Uterus (tissue), 2 donors: ENCODE measurements around the gene ZBTB20.

Experiments used
- CTCF ChIP-seq, 4 experiments: fragments of 200-600 bp in 2 of 4; fragments of 450-650 bp in 2 of 4; sonication (generic) in 2 of 4; IDR thresholded peaks; one replicate each; pipeline ENCODE4 v1.5.1; 2016 to 2019; ENCODE audit warnings: antibody characterized with exemption in 4 of 4, mild to moderate bottlenecking in 2 of 4, moderate library complexity in 1 of 4
- POLR2A ChIP-seq, 2 donors: fragments of 450-650 bp; IDR thresholded peaks; one replicate each; pipeline ENCODE4 v1.6.1; 2016; ENCODE audit warnings: antibody characterized with exemption in 2 of 2, mild to moderate bottlenecking in 1 of 2, moderate library complexity in 1 of 2

- TF ChIP-seq POLR2A (IDR thresholded peaks at IDR 0.05): no peak
- no peak for TF ChIP-seq CTCF (IDR thresholded peaks at IDR 0.05)
Observed at GRCh38 chr3:114351123-114351821, 795.8 kb downstream of the ZBTB20 start.
